Measurements from ENCODE around the gene OLIG3. TPM values are rescaled to one million over a fixed set of nuclear protein-coding genes. Genes with fewer than 3 reads are reported as not detected.

Gene OLIG3
- not detected for total RNA-seq

DNA sequence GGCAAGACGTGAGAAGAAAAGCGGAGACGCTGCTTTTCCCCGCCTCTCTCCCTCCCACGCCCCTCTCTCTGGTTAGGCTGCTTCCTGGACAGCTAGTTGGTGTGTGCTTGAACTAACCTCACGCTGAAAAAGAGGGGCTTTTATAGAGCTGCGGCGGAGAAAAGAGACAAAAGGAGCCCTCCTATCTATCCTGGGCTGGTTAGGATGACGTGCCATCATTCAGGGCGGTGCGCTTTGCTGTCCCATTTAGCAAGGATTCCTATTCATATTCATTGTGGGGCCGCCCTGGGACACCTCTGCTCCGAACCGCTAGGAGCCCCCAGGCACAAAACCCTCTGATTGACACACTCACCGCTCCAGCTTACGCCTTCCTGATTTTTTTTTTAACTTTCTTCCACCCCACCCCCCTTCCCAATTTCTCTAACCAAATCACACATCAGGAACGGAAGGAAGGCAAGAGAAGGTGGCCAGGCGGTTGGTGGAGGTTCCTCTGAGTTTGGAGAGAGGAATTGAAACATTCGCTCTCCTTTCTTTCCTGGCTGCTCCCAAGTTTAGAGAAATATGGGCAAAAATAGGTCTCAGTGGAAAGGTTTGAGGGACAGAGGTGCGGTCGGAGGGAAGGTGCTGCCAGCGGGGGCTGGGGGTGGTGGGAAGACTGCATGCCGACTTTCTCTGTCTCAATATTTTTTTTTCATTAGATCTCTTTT is at the start of gene OLIG3:
TSS of gene OLIG3 (minus strand) at position 114 of the 707 bp plus-strand sequence. CDS start 224 bp downstream, outside the sequence.
- DNase-seq: no peak

DNA sequence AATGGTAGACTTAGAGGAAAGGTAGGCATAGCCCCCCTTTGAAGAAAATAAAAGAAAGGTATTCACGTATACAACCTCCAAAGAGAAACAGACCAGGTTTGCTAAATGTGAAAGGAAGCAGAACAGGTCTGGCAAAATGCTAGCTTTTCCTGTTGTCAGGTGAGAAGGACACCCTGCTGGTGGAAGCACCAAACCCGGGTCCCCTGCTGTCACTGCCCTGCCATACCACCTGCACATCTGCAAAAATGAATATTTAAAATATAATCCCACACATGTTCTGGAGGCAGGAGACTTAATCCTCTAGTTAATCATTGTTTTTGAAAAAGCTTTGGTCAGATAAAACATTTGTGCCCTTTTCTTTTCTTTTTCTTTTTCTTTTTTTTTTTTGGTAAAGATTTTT is 48.9 kb upstream of the OLIG3 start:
- no peak for DNase-seq

DNA sequence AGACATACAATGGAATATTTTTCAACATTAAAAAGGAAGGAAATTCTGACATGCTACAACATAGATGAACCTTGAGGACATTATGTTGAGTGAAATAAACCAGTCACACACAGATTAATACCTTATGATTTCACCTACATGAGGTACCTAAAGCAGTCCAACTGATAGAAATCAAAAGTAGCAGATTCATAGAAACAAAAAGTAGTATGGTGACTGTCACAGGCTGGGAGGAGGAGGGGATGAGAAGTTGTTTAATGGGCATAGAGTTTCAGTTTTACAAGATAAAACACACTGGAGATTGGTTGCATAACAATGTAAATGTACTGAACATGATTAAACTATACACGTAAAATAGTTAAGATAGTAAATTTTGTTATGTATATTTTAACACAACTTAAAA is 48.5 kb upstream of the OLIG3 start:
- DNase-seq: no peak

DNA sequence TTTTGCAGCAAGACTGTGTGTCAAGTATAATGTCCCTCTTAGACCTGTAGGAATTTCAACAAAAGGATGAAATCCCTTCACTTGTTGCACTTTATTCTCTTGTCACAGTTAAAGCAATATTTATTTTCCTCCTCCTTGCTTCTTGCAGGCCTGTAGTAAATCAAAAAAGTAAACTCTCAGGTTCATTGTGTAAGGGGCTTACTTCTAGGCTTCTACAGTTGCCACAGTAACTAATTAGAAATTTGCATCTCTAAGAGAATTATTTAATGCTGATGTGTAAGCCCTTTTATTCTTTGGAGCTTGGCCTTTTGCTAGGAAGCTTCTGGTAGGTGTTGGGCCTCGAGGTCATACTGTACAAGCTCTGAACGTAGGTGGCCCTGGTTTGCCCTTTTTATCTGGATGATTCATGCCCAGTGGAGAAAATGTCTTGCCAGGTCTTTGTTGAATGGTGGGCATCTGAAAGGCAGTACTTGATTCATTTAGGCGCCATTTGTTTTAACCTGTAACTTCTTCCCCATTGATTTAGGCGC is 47.4 kb upstream of the OLIG3 start:
- DNase-seq: no peak

DNA sequence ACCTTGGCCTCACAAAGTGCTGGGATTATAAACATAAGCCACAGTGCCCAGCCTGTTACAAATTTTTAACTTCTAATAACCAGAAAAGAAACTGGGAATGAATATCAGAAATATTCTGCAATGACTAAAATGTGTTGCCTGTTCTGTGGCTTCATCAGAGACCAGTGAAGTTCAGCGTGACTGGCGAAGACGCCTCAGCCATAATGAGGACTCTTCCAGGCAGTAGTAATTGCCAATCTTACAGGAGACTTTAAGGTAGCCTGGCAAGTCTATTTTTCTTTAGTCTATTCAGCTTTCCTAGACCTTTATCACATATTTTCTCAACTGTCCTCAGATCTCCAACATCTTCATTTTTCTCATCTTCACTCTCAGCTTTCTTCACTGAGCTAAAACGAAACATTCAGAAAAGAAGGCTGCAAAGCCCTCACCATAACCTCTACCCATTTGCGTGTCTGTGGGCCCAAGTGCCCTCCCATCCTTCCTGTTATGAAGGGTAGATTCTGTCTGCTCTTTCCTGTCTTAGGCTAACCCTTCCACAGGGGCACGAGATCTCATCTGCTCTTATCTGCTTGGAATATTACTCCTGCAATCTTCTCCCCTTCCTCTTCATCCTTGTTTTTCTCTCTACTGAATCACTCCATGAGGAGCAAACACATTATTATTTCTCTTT is 42.0 kb upstream of the OLIG3 start:
- no peak for DNase-seq

DNA sequence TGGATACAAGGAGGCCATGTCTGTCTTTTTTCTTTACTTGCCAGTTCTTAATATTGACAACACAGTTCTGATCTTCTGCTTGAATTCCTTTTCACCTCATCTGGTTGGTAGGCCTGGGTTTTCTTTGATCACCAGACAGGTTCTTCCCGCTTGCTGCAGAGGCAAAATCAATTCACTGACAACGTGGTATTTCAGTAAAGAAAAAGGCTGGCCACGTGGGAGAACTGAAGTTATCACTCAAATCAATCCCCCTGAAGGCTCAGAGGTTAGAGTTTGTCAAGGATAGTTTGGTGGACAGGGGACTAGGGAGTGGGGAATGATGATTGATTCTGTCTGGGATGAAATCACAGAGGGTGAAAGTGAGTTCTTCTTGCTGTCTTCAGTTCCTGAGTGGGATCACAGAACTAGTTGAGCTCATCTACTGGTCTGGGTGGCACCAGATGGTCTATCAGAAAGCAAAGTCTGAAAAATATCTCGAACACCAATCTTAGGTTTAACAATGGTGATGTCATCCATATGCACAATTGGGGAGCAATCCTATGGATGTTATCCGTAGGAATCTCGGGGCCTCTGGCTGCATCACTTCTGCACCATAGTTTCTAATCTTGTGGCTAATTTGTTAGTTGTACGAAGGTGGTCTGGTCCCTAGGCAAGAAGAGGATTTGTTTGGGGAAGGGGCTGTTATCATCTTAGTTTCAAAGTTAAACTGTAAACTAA is 37.3 kb upstream of the OLIG3 start:
- no peak for DNase-seq

DNA sequence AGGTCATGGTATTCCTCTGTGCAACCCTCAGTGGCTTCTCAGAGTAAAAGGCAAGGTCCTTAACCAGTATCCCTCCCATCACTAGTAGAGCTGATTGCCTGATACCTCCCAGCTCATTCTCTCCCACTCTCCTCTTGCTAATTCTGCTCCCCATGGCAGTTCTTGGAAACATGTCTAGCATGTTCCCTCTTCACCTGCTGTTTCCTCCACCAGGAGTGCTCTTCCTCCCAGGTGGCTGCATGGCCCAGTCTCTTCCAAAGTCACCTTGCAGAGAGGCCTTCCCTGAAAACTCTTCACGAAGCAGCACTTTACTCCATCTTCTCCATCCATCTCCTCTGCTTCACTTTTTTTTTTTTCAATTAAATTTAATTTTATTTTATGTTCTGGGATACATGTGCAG is 36.2 kb upstream of the OLIG3 start:
- no peak for DNase-seq

DNA sequence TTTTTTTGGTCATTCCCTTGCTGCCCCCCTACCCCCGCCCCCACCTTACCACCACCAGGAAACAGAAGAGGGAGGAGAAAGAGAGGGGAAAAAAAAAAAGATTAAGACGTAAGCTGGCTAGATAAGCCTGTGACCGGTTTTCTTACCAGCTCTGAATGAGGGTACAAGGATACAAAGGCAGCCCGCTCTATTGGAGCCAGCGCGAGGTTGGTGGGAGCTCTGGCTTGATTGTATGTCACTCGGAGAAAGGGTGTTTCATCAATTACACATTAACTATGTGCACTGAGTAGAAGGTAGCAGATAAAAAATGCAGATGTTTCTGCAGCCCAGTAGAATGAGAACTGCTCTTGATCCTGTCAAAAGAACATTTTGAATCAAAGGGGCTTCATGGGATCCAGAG is 28.6 kb upstream of the OLIG3 start:
- DNase-seq: no peak

DNA sequence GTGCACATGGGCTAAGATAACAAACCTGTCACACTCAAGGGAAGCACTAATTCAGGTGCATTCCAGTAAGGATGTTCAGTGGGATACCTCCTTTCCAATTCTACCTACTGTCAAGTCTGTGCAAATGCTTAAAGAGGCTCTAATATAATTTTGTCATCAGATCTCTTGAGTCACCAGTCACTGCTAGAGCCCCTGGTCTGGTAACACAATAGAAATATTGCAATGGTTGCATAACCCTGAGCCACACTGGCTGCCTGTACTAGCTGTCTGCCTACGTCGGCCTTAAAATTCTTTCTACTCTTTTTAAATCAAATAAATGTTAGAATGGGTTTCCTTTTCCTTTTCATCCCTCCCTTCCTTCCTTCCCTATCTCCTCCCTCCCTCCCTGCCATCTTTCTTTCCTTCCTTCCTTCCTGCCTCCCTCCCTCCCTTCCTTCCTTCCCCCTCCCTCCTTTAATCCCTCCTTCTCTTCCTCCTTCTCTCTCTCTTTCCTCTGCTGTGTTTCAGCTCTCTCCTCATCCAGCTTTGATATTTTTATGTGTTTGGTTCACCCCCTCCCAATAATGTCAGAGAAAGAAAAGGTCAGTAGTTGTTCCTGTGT is 28.1 kb upstream of the OLIG3 start:
- no peak for DNase-seq

DNA sequence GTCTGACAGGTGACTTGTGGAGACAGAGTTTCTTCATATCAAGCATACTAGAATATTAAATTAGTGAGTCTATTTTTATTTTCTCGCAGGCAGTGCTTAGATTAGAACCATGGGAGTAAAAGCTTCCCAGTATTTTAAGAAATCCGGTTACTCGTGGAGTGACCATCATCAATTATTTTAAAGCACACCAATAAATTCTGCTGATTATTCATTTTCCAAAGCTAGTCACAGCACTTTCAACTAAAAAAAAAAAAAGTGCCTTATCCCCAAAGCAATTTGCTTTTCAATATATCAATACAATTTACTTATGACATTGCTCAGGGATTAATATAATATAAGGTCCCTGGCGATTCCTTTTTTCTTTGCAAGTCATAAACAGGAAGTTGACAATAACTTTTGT is 26.3 kb upstream of the OLIG3 start:
- no peak for DNase-seq

DNA sequence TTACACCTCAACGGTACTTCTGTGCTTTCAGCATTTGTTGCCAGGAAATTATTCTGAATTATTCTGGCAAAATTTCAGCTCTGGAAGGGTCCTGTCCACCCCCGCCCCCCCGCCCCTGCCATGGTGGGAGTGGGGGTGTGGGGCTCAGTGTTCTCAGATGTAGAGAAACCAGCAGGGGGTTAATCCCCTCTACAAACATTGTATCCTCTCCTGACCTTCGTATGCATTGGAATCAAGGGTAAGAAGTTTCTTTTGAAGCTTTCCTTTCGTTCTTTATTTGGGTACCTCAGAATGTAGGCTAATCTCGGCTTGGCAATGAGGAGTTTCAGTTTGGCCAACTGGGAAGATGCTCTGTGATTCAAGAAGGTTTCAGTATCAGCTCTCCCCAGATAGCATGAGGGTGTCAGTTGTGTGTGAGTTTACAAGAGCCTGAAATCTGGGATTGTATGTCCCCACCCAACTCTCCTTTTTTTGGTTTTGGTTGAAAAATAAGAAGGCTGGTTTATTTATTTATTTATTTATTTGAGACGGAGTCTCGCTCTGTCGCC is 25.5 kb upstream of the OLIG3 start:
- no peak for DNase-seq

DNA sequence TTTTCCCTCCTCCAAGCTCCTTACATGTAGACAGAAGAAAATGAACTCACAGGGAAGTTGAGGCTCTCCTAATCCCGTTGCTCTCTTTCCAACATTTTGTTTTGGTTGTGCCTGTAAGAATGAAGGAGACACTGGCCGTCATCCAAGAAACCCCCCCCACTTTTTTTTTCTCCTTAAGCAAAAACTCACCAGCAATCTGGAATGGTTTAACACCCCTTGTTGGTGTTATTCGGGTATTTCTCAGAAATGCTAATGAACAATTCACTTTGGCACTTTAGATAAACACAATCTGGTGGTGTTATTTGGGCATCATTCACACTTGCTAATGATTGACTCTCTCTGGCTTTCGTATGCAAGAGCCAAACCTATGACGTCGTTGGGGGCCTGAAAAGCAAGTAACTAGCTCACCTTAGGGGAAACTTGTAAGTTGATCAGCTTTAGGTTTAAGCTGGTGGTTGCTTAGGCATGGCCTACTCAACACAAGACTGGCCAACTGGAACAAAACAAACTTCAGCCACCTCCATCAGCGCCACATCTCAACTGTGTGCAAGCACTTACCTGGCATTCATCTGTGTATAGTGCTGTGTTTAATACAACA is 24.3 kb upstream of the OLIG3 start:
- DNase-seq: no peak

DNA sequence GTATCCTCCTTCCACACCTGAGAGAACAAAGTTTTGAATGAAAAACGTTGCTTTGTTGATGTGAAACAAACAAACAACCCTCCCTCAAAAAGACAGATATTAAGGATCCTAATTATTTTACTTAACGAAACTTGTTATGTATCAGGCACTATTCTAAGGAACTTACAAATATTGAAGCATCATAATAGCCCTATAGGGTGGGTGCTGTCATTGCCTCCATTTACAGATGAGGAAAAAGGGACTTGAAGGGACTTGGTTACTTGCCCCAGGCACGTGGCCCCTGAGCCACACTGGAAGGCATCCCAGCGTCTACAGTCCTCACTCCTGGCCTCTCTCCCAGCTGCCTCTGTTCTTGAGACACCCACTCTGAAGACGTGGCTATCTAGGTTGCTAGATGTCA is 20.2 kb upstream of the OLIG3 start:
- no peak for DNase-seq

DNA sequence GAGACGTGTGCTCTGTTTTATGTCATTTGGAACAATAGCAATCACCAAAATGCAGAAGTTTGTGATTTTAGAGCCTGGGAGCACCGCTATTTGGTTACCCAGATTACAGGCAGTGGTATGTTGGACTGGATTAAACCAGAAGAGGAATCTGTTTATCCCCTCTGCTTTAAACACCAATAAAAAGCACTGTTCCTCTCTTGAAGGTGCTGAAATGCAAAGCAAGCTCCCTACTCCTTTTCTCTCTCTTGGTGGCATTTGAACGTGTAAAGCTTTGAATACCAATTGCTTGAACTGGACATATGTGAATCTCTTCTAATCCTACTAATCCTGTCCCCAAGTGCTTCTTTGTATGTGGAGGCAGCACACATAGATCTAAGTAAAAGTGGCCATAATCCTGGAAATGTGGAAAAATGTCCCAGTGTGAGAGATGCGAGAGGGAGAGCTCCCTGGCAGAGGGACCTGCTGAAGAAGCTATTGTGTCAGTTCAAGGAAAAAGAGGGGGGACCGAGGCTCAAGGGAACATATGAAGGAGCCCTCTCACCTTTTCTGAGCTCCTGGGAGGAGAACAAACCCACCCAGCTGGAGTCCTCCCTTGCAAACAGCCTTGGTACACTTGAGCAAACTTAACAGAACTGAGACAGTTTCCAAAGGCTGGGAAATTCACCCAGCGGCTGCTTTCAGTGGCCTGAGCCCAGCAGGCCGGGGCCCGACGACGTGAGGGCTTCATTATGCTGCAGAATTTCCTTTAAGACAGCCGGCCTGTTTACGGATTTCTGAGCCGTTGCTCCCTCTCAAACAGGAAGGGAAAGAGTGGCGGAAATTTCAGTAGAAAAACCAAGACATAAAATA is 18.8 kb upstream of the OLIG3 start:
- no peak for DNase-seq

DNA sequence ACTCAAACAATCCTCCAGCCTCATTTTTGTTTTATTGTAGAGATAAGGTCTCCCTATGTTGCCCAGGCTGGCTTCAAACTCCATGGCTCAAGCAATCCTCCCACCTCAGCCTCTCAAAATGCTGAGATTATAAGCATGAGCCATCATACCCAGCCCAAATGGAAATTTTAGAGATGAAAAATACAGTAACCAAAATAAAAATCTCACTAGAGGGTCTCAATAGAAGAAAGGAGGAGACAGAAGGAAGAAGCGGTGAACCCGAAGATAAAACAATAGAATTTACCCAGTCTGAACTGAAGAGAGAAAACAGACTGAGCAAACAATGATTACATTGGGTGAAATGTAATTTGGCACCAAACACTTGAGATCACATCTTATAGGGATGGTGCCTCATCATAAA is 16.7 kb upstream of the OLIG3 start:
- DNase-seq: no peak

DNA sequence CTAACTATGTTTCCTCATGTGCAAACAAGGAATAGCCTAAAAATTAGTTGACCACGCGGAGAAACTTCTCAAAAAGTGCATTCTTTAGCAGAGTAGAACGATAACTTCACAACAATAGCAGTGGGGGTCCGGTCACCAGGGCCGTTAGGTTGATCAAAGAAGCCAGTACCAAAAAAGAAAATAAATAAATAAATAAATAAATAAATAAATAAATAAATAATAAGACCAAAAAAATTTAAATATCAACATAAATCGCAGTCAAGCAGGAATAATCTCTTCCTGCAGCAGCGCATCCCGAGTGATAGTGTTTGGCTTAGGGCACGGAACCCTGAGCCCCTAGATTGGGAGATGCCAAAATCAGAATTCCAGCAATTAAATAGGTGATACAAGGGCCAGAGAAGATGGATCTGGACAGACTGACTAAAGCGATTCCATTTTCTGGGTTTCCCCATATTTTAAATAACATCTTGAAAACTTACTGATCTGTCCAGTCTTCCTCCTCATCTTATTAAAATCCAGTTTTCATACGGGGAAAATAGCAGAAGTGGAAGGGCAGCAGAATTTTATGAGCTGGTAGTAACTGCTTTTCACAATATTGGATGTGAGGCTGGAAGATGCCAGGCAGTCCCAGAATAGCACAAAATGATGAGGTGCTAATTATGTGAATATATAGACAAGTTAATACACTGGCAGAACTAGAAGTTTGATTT is 4.4 kb upstream of the OLIG3 start:
- DNase-seq: no peak

DNA sequence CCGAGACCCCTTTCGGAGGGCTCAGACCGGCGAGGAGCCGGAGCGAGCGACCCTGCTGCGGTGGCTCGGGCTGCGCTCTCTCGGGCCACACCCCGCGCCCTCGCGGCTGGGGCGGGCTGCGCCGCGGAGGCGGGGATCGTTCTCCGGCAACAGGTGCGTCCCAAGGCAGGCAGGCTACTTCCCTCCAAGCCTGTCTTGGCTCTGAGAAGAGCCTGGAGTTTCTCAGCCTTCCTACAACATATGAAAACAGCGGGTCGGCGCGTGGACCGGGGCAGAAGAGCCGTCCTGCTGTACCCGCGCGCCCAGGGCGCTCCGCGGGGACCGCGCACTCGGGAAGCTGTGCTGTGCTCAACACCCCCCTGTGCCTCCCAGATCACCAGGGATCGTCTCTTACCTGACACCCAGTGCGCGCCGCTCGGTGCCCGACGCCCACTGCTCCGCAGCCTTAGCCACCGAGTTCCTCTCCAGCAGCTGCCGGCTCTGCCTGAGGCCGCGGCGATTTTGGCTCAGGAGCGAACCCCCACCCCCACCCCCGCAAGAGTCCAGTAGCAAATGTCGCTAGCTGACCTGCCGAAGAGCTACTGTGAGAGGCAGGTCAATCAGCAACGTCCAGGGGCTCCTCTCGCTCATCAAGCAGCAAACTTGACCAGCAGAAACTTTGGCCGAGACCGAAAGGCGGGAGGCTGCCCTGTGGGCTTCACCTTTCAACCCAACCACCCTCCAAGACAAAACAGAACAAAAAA is 3.7 kb upstream of the OLIG3 start:
- DNase-seq: no peak

DNA sequence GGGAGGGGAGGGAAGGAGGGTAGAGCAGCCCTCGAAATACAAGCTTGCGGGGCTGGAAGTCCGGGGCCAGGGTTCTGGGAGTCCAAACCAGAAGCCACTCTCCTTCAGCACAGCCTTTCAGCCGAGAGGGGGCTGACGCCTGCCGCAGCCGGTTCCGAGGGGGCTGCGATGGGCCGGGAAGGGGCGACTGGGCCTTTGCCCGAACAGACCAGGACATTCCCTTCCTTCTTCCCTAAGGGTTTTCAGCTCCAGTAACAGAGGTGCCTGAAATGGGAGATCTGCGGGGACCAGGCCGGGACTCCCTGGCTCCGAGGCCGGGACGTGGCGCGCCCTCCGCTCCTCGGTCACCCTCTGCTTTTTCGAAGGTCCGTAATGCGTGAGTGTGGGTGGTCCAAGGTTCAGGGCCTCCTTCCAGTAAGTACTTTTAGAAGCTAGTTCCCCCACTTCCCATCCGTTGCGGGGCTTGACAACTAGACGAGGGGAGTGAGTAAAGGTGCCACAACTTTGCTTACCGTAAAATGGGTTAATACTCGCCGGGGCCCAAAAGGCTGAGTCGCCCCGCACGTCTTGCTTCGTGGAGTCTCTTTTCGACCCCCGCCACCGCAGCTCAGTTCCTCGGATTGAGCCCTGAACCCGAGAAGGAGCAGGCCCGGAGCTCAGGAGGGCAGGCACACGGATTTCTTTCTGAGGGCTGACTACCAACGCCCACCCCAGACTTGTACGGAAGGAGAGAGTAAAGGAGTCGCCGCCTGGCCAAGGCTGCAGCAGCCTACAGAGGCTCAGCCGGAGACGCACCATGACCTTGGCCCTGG is 2.9 kb upstream of the OLIG3 start:
- DNase-seq: no peak

DNA sequence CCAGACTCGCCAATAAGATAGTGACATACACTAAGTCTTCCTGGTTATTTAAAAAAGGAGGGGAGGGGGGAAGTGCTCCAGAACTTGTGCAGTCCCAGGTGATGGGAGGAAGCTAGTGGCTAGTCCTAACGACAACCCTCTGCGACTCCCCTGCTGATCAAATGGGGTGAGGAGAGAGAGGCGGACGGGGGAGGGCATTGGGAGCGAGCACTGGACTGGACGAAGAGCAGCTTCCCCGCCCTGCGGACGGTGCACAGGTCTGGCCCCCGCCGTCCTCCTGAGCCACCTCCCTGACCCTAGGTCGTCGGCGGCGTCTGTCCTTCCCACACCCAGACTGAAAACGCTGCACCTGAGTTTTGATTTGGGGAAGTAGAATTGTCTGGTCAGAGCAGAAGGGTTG is 2.2 kb upstream of the OLIG3 start:
- no peak for DNase-seq

All from effector CD4-positive, alpha-beta T cell (primary cell).